NK-92 (cell line): ENCODE results near the gene DSG1.
"Not testable (repeated sequence)": the region's sequence is repeated elsewhere in the genome, so short reads cannot be mapped to it uniquely, and the experiment has no call there.

Experiments used
- DNase-seq: peaks from one replicate; lab custom pipeline; 2025; ENCODE audit not compliant: unreplicated experiment; lab: John Stamatoyannopoulos, UW

Gene DSG1

DNA sequence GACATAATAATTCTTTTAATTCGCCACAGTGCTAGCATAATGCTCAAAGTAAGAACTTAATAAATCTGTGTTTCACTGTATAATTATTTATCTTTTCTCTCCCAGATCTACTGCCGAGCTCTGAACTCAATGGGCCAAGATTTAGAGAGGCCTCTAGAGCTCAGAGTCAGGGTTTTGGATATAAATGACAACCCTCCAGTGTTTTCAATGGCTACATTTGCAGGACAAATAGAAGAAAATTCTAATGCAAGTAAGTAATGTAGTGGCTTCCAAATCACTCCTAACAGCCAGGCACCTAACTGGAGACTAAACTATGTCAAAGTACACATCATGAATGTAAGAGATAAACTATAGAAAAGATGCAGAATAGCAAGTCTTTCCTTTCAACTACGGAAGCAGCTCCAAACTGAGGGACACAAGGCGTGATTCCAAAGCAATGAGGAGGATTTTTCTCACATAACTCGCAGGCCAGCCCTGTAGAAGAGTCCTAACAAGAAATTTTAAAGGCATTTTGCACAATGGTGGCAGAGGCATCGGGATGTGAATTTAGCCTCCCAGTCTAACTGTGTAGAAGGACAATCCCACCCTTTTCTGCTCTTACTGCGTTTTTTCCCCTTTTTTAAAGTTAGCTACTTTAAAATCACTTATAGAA, 12.0 kb downstream of the DSG1 start:
- no peak for DNase-seq

DNA sequence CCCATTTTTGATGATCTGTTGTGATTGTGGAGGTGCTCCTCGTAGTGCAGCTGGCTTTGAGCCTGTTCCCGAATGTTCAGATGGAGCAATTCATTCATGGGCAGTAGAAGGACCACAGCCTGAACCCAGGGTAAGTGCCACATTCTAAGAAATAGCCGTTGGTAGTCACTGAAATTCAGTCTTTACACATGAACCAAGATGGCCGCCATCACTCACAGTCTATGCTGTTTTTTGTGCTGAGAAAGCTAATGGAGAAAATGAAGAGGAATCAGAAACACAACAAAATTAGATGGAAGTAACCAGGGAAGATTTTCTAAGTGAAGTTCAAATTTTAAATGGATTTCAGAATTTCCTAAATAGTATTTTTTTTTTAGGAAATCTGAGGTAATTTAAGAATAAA, 25.5 kb downstream of the DSG1 start:
- DNase-seq: no peak

DNA sequence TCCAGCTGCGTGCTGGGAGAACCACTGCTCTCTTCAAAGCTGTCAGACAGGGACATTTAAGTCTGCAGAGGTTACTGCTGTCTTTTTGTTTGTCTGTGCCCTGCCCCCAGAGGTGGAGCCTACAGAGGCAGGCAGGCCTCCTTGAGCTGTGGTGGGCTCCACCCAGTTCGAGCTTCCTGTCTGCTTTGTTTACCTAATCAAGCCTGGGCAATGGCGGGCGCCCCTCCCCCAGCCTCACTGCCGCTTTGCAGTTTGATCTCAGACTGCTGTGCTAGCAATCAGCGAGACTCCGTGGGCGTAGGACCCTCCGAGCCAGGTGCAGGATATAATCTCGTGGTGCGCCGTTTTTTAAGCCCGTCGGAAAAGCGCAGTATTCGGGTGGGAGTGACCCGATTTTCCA, 35.4 kb downstream of the DSG1 start:
- not testable (repeated sequence) for DNase-seq

DNA sequence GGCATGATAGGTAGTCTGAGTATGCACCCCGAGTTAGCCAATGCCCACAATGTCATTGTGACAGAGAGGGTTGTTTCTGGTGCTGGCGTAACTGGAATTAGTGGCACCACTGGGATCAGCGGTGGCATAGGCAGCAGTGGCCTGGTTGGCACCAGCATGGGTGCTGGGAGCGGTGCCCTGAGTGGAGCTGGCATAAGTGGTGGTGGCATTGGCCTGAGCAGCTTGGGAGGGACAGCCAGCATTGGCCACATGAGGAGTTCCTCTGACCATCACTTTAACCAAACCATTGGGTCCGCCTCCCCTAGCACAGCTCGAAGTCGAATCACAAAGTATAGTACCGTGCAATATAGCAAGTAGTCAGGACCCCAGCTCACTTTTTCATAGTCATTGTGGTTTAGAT, 37.0 kb downstream of the DSG1 start:
- no peak for DNase-seq

DNA sequence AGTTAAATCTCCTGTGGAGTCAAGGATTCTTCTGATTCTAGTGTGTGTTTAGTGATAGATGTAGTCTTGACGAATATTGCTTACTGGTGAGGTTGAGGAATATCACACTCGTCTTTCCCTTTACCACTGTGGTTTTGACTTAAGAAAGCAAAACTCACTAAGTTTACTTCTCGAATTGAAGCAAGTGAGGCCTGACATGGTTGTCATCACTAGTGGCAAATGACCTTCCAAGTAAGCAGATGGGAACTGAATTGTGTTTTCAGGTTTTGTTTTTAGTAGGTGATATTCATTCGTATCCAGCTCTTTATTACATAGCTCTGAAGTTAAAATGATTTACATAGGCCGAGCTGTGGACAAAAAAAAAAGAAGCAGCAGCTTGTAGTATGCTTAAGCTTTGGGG, 38.1 kb downstream of the DSG1 start:
- no peak for DNase-seq

DNA sequence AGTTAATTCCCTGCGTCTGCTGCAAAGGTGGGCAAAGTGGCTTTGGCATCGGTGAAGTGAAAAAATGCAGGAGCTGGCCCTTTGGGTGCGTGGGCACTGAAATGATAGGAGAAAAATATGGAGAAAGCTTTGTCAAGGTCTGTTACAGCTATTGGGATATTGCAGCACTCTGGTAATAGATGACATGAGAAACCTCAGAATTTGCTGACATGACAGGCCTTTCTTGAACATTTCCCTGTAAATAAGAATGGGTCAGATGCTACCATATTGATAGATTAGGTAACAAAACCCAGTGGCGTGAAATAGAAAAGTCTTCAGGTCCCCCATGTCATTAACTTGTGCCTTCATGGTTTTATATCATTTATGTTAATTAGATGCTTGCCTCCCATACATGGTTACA, 46.2 kb downstream of the DSG1 start:
- DNase-seq: no peak

DNA sequence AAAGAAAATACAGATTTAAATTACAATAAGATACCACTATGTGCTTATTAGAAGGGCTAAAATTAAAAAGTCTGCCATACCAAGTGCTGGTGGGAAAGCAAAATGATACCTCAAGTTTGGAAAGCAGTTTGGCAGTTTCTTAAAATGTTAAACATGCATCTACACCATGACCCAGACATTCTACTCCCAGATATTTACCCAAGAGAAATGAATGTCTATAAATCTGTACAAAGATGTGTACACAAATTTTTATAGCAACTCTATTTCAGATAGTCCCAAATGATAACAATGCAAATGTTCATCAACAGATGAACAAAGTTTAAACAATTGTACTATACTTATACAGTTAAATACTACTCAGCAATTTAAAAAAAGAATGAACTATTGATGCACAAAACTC, 51.5 kb downstream of the DSG1 start:
- DNase-seq: no peak

DNA sequence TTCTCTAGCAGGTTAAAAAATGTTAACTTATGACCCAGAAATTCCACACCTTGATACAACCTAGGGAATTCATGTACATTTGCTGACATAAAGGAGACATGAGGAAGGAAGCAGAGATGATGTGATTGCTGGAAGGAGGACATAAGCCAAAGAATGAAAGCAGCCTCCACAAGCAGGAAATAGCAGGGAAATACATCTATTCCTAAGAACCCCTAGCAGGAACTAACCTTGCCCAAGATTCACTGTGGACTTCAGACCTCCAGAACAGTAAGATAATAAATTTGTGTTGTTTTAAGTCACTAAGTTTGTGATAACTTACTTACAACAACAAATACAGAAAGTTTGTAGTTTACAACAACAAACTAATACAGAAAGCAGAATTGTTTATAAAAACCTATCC, 54.0 kb downstream of the DSG1 start:
- no peak for DNase-seq

DNA sequence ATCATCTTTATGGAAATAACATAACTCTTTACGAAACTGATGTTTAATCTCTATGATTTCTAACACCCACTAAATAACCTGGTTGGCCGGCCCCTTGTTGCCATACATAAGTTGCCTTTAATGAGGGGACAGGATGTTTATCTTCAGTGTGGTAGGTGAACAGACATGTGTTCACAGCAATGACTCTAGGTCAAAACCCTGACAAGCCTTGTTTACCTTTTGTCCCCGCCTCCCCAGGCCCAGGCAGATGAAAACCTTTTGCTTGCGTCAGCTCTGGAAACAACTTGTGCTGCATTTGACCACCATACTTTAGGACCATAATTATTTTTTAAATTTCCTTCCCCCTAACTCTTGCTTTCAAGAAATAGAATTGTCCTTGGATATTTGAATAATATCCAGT, 55.7 kb downstream of the DSG1 start:
- no peak for DNase-seq

DNA sequence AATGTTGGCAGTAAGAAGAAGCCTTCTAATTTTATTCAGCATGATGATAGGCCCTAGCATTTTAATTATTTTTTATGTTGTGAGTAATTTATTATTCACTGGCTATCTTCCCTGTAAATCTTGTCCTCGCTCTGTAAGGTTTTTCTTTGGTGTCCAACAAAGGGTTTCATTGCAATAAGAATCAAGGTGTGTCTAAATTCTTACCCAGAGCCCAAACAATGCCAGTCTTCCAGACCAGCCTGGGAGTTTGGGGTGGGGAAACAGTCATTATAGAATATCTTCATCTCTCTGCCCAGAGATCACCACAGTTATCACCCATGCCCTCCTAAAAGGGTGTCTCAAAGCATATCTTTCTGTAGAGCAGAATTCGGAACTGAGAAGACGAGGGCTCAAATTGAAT, 58.5 kb downstream of the DSG1 start, which contains the start of gene DSG4:
TSS of gene DSG4 (plus strand) at position 301 of the 400 bp plus-strand sequence. CDS start 135 bp downstream, outside the sequence.
- no peak for DNase-seq

DNA sequence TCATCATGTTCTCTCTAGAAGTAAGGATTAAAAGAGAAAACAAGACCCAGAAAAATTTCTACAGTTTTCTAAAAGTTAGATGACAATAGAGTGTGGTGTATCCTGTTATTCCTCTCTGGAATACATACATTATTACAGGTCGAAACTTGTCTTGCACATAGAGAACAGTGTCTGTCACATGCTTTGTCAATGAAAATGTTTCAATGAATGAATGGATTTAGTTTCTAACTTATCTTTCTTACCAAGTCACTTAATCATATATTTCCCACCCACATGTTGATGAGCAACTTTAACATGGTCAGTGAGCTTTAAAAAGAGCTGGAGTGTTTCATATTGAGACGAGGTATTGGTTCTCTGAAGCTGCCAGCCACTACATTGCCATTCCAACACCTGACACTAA, 63.0 kb downstream of the DSG1 start:
- no peak for DNase-seq

DNA sequence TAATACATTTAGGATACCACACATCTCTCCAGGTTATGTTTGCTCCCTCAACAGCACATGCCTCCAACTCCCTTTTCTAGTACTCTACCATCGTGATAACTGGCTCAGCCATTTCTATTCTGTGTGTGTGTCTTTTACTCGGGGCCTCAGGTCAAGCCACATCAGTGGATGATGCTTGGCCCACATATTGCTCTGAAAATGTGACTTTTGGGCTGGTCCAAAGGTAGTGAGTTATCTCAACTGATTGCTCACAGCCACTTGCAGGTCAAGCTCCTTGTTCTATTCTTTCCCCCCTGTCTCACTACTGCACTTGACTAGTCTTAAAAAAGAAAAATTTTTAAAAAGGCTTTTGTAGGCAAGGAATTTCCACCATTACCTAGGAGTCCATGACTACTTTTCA, 64.1 kb downstream of the DSG1 start:
- DNase-seq: no peak

DNA sequence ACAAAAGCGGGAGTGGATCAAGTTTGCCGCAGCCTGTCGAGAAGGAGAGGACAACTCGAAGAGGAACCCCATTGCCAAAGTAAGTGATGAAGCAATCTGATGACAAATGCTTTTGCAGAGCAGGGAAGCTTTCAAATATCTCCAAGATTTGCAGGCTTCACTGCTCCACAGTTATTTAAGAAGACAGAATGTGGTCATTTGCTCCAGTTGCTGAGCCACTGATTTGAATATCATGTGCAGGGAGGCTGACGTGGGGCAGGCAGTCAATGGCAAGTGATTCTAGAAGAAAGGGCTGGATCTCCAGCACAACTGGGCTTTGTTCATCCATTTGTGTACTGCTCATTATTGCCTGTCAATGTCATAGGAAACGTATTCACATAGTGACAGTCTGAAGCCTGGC, 68.8 kb downstream of the DSG1 start:
- DNase-seq: no peak

DNA sequence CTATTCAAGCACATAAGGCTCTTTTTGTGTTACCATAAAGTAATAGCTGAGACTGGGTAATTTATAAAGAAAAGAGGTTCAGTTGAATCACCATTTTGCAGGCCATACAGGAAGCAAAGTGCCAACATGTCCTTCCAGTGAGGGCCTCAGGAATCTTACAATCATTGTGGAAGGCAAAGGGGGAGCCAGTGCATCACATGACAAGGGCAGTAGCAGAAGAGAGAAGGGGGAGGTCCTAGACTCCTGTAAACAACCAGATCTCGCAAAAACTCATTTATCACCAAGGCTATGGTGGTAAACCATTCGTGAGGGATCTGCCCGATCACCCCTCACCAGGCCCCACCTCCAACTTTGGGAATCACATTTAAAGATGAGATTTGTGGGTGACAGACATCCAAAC, 75.3 kb downstream of the DSG1 start:
- DNase-seq: no peak

DNA sequence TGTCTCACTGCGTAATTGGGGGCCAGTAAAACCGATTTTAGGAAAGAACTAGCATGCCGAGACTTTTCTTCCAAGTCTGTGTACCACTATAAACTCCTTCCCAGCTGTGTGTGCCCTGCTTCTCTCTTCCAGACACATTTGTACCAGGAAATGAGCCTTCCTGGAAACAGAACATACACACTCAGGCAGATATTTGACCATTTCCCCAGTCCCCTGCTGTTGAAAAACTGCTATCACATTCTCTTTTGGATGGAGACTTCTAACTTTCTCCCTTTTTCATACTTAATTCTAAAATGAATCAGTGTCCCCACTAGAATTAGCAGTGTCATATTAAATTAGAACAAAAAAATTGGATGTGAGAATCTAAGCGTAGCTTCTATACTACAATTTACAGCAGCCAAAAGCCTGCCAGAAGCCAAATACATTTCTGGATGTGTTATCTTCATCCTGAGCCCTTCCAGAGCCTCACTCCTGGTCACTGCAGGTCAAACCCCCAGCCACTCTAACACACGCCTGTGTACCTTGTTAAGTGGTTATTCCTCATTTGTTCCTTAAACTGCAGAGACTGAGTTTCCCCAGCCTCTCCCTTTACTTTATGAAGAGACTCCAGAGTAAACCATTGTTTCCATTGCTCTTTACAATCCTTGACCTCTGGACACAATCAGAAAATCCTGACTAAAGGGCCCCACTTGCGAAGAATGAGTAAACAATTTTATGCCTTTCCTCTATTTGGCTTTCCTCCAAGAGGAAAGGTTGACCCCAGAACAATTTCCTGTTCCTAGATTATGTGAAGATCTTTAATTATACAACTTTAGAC, 79.0 kb downstream of the DSG1 start:
- DNase-seq: no peak

DNA sequence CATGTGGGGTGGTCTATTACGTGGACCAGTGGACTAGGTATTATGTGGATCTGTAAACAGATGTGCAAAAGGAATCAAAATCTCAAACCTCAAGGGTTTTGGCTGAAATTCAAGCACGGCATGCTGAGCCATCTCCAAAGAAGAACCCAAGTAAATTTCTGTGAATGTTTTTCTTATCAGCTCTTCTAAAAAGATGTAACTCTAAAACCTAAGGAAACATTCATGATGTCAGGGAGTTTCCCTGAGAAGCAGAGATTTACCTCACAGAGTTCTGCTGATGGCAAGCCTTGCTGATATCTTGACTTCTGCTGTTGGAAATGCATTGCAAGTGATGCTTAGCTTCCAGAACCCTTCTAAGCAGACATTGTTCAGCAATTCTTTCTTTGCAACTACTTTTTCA, 80.2 kb downstream of the DSG1 start:
- no peak for DNase-seq

DNA sequence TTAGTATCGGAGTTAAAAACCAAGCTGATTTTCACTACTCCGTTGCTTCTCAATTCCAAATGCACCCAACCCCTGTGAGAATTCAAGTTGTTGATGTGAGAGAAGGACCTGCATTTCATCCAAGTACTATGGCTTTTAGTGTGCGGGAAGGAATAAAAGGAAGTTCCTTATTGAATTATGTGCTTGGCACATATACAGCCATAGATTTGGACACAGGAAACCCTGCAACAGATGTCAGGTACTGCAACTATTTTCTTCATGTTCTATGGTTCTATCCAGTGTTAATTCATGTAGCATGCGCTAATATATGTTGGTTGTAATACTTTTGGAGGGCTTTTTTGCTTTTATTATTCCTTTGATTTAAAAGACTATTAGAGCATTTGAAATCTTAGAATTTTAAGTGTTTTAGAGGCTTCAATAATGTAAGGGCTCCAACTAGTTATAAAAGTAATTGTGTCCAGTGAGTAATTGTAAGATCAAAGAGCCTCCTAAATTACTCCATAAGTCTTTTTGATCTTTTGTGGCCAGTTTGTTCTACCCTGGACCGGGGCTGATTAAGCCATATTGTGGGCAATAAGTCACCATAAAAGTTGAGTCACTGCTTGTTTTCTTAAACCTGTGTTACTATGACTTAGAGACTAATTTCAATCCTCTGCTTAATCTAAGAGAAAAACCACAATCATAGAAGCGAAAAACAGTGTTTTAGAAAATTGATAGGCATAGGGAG, 81.5 kb downstream of the DSG1 start:
- DNase-seq: no peak

DNA sequence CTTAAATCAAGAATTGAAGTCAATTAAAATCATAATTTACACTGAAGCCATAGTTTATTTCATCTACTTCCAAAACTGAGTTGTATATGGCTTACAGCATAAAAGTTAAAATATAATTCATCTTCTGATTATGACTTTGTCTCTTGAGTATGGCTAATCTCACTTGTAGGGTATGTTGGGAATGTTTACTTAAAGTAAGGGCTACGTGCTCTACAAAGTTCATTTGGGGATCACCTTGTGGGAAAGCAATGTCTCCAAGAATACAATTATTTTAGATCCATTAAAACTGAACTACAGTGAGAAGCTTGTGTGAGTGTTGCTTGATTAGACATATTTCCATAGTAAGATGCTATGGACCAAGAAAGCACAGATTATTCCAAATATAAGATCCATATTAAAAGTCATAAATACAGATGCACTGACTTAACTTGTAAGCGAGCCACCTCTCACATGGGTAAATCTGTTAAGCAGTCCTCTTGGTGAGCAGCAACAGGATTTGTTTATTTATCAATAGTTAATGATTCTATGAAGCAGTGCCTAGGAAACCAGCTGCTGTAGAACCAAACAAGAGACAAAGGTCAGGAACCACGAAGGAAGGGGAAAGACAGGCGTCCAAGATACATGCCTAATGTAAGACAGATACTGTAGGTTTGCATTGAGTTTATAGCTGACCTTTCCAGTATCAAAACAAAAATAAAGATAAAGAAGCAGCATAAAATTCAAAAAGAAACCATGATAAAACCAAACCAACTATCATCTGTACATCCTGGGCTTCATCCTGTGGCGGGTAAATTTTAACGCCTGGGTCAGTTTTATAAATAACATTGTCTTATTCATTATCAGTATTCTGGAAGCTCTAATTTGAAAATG, 83.4 kb downstream of the DSG1 start:
- no peak for DNase-seq

DNA sequence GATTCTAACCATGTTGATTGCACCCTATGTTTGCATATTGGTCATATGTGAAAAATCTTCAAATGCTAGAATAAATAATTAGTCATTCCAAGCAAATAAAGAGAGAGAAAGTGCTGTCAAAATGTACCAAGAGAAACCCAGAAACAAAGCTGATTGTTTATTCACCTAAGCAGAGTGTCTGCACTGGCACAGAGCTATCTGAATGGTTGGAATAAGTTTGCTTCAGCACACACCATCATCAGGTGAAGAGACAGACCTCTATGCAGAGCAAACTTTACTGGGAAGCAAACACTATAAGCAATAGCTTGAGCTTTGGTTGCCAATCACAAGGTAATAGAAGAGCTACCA, 84.0 kb downstream of the DSG1 start:
- DNase-seq: no peak

DNA sequence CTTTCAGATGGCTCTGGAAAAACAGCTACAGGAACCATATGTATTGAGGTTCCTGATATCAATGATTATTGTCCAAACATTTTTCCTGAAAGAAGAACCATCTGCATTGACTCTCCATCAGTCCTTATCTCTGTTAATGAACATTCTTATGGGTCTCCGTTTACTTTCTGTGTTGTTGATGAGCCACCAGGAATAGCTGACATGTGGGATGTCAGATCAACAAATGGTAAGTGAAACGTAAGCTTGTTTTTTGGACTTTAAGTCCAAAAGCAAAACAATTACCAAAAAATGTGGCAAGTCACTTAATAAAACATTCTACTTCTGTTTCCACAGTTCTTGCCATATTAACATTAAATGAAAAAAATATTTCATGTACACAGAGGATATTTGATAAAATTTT, 85.4 kb downstream of the DSG1 start:
- no peak for DNase-seq
